Loucy (cell line): Measurements from ENCODE around the gene ASTN2.

ENCODE experiments used
- H2AFZ ChIP-seq: fragments of 200-600 bp; sonication (generic); 2 replicates; pipeline ENCODE4 v1.6.0; 2016; ENCODE audit warnings: antibody characterized with exemption, mild to moderate bottlenecking, low read length, moderate library complexity
- H3F3A ChIP-seq: fragments of 200-600 bp; 2 replicates; pipeline ENCODE4 v1.6.0; 2016; ENCODE audit warnings: antibody characterized with exemption, low read depth, mild to moderate bottlenecking
- H3K27me3 ChIP-seq: fragments of 200-600 bp; sonication (generic); 2 replicates; pipeline ENCODE4 v1.6.1; 2014; ENCODE audit warnings: low read length, mild to moderate bottlenecking; ENCODE audit not compliant: insufficient read depth, poor library complexity, severe bottlenecking
- H3K36me3 ChIP-seq: fragments of 200-600 bp; sonication (generic); 2 replicates; pipeline ENCODE4 v1.6.1; 2016; ENCODE audit warnings: low read length; ENCODE audit not compliant: insufficient read depth
- H3K4me1 ChIP-seq: fragments of 200-600 bp; sonication (generic); 2 replicates; pipeline ENCODE4 v1.5.1; 2014; ENCODE audit warnings: low read length, mild to moderate bottlenecking; ENCODE audit not compliant: insufficient read depth, poor library complexity, severe bottlenecking
- H3K4me2 ChIP-seq: fragments of 200-600 bp; sonication (generic); 2 replicates; pipeline ENCODE4 v1.6.0; 2014; ENCODE audit warnings: antibody characterized with exemption, low read length, low read depth, mild to moderate bottlenecking; ENCODE audit not compliant: poor library complexity, severe bottlenecking
- H3K4me3 ChIP-seq: fragments of 200-600 bp; sonication (generic); 2 replicates; pipeline ENCODE4 v1.5.1; 2014; ENCODE audit warnings: low read length, mild to moderate bottlenecking, mixed read lengths; ENCODE audit not compliant: poor library complexity, severe bottlenecking
- H3K79me2 ChIP-seq: fragments of 200-600 bp; sonication (generic); 2 replicates; pipeline ENCODE4 v1.6.1; 2014; ENCODE audit warnings: low read length; ENCODE audit not compliant: insufficient read depth
- H3K9ac ChIP-seq: fragments of 200-600 bp; sonication (generic); 2 replicates; pipeline ENCODE4 v1.6.0; 2014; ENCODE audit warnings: mild to moderate bottlenecking, low read depth, low read length, moderate library complexity; ENCODE audit not compliant: poor library complexity, severe bottlenecking
- H3K9me2 ChIP-seq: fragments of 200-600 bp; sonication (generic); replicated peaks from 2 replicates; pipeline ENCODE4 v1.6.1; 2016; ENCODE audit warnings: low read depth, low read length, mixed read lengths
- H3K9me3 ChIP-seq: fragments of 200-600 bp; sonication (generic); 2 replicates; pipeline ENCODE4 v1.6.1; 2014; ENCODE audit warnings: mild to moderate bottlenecking, antibody characterized with exemption, low read length, low read depth; ENCODE audit not compliant: insufficient read depth
- H4K20me1 ChIP-seq: fragments of 200-600 bp; sonication (generic); 2 replicates; pipeline ENCODE4 v1.6.0; 2014; ENCODE audit warnings: antibody characterized with exemption, low read length, mild to moderate bottlenecking; ENCODE audit not compliant: insufficient read depth, poor library complexity, severe bottlenecking
- EZH2phosphoT487 ChIP-seq: fragments of 200-600 bp; IDR thresholded peaks from 2 replicates; pipeline ENCODE4 v1.6.1; 2018; ENCODE audit warnings: antibody characterized with exemption, mild to moderate bottlenecking, moderate library complexity, borderline replicate concordance
- TF ChIP-seq, protein P1 (sequence below): fragments of 200-600 bp; sonication (generic); conservative IDR thresholded peaks from 2 replicates; pipeline ENCODE4 v1.5.1; 2014; ENCODE audit warnings: mild to moderate bottlenecking, antibody characterized with exemption, low read length

Gene ASTN2

GRCh38 chr9:117187498-117187897 is 227.4 kb downstream of the ASTN2 start:
- H3F3A ChIP-seq, result no peaks in the 10 kb centered on the region
- H4K20me1 ChIP-seq, result no peaks in the 10 kb centered on the region
- no peak overlapping the region for H3K4me3 ChIP-seq
- H3K4me2 ChIP-seq, result no peak overlapping the region
- H3K36me3 ChIP-seq, result no peaks in the 10 kb centered on the region
- no peaks in the 10 kb centered on the region for H3K79me2 ChIP-seq
- H3K4me1 ChIP-seq, result no peaks in the 10 kb centered on the region
- no peak for TF ChIP-seq EZH2phosphoT487
- TF ChIP-seq, protein P1, sequence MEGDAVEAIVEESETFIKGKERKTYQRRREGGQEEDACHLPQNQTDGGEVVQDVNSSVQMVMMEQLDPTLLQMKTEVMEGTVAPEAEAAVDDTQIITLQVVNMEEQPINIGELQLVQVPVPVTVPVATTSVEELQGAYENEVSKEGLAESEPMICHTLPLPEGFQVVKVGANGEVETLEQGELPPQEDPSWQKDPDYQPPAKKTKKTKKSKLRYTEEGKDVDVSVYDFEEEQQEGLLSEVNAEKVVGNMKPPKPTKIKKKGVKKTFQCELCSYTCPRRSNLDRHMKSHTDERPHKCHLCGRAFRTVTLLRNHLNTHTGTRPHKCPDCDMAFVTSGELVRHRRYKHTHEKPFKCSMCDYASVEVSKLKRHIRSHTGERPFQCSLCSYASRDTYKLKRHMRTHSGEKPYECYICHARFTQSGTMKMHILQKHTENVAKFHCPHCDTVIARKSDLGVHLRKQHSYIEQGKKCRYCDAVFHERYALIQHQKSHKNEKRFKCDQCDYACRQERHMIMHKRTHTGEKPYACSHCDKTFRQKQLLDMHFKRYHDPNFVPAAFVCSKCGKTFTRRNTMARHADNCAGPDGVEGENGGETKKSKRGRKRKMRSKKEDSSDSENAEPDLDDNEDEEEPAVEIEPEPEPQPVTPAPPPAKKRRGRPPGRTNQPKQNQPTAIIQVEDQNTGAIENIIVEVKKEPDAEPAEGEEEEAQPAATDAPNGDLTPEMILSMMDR, result no peak
- H3K9me3 ChIP-seq, result no peaks in the 10 kb centered on the region
- H2AFZ ChIP-seq, result no peak overlapping the region
- H3K27me3 ChIP-seq, result no peaks in the 10 kb centered on the region
- H3K9me2 ChIP-seq, result no peaks in the 10 kb centered on the region
- no peak overlapping the region for H3K9ac ChIP-seq

GRCh38 chr9:117184173-117184572 is 230.7 kb downstream of the ASTN2 start:
- Histone ChIP-seq H3K27me3 (no peaks in the 10 kb centered on the region), H3K36me3 (no peaks in the 10 kb centered on the region), H3K9ac (no peak overlapping the region), H3K9me2 (no peaks in the 10 kb centered on the region), H3F3A (no peaks in the 10 kb centered on the region), H4K20me1 (no peaks in the 10 kb centered on the region), H3K79me2 (no peaks in the 10 kb centered on the region), H3K4me2 (no peak overlapping the region), H3K9me3 (0 out of 2 replicates have a peak, but pooled peaks cover 6% of the 10 kb centered on the region), H3K4me3 (no peak overlapping the region), H2AFZ (no peak overlapping the region), H3K4me1 (no peaks in the 10 kb centered on the region)
- TF ChIP-seq, protein P1, result no peak
- TF ChIP-seq EZH2phosphoT487, result no peak

DNA sequence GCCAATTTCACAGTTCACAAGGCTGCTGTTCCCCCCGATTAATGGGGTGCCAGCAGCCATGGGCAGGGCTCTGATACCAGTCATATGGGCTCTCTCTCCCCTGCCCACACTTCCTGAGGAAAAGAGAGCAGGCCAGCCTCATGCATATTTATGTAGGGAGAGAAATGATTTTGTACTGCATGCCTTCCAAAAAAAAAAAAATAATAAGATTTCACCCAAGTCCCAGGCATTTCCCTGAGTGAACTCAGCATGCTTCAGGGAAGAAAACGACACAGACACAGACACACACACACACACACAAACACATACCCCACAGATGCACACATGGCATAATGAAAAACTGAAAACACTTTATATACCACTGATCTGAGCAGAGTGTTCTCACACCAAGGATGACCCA is 232.8 kb downstream of the ASTN2 start:
- Histone ChIP-seq H3K4me1 (no peaks in the 10 kb centered on the region), H3K79me2 (no peaks in the 10 kb centered on the region), H3K9me2 (no peaks in the 10 kb centered on the region), H3K9ac (no peak overlapping the region), H3K27me3 (no peaks in the 10 kb centered on the region), H3K9me3 (0 out of 2 replicates have a peak, but pooled peaks cover 6% of the 10 kb centered on the region), H3K4me2 (no peak overlapping the region), H2AFZ (no peak overlapping the region), H3K4me3 (no peak overlapping the region), H4K20me1 (no peaks in the 10 kb centered on the region), H3K36me3 (no peaks in the 10 kb centered on the region), H3F3A (no peaks in the 10 kb centered on the region)
- TF ChIP-seq EZH2phosphoT487, result no peak
- TF ChIP-seq, protein P1, result no peak
